ENCODE data around the gene DUSP5.

Gene DUSP5

GRCh38 chr10:110485541-110485940, 12.2 kb upstream of the DUSP5 start (continued):
- TF ChIP-seq, protein P1, sequence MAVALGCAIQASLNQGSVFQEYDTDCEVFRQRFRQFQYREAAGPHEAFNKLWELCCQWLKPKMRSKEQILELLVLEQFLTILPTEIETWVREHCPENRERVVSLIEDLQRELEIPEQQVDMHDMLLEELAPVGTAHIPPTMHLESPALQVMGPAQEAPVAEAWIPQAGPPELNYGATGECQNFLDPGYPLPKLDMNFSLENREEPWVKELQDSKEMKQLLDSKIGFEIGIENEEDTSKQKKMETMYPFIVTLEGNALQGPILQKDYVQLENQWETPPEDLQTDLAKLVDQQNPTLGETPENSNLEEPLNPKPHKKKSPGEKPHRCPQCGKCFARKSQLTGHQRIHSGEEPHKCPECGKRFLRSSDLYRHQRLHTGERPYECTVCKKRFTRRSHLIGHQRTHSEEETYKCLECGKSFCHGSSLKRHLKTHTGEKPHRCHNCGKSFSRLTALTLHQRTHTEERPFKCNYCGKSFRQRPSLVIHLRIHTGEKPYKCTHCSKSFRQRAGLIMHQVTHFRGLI (tag by site-specific recombination; IDR thresholded peaks at IDR 0.05): 0 out of 2 replicates have a peak, but pooled peaks have one; percentile 60

- ChIA-PET CTCF (interaction anchor here (0.5 to 1.1 kb wide), 3 partner anchors 12 to 163 kb away, joined by 3 to 5 read pairs (median 4); no protein-coding TSS in a partner anchor), POLR2A (interaction anchor here (0.7 to 0.9 kb wide), 2 partner anchors 10 to 459 kb away, joined by 3 to 4 read pairs; no protein-coding TSS in a partner anchor)
- no peaks in the 10 kb centered on the region for H3K9me3 ChIP-seq (ENCODE audit: control insufficient read depth, insufficient read depth, low read depth, low read length)
- no peaks in the 10 kb centered on the region for H3K36me3 ChIP-seq (ENCODE audit: control insufficient read depth in 2 of 2, insufficient read depth in 1 of 2, low read length in 2 of 2)
- no peak overlapping the region for H3K27ac ChIP-seq (ENCODE audit: extremely low read depth, low read depth, low read length)
- H3K4me3 ChIP-seq (ENCODE audit: low read depth, low read length): no peak overlapping the region
- peaks cover 16% of the 10 kb centered on the region for H3K4me1 ChIP-seq (ENCODE audit: control insufficient read depth, insufficient read depth, low read length)
- TF ChIP-seq EGR2 (tag by site-specific recombination; IDR thresholded peaks at IDR 0.05; ENCODE audit: low read depth) (no peak), SETDB1 (IDR thresholded peaks at IDR 0.05; ENCODE audit: insufficient read length, low read length) (no peak), ZNF280D (tag by site-specific recombination; IDR thresholded peaks at IDR 0.05) (no peak), ZNF23 (tag by site-specific recombination; IDR thresholded peaks at IDR 0.05; ENCODE audit: borderline replicate concordance) (no peak), ZBTB11 (tag by site-specific recombination; conservative IDR thresholded peaks at IDR 0.05; ENCODE audit: low read depth) (no peak), ZNF394 (tag by site-specific recombination; IDR thresholded peaks at IDR 0.05; ENCODE audit: borderline replicate concordance) (no peak), ZNF311 (tag by site-specific recombination; IDR thresholded peaks at IDR 0.05; ENCODE audit: borderline replicate concordance) (no peak), ZNF658 (tag by site-specific recombination; IDR thresholded peaks at IDR 0.05) (no peak), ZNF211 (tag by site-specific recombination; IDR thresholded peaks at IDR 0.05; ENCODE audit: low read depth) (no peak), ZNF274 (IDR thresholded peaks at IDR 0.05; ENCODE audit: low read length) (no peak), ZNF274 (tag by site-specific recombination; IDR thresholded peaks at IDR 0.05; ENCODE audit: borderline replicate concordance) (no peak), ZFHX2 (tag by site-specific recombination; conservative IDR thresholded peaks at IDR 0.05) (no peak), ZNF24 (tag by site-specific recombination; IDR thresholded peaks at IDR 0.05) (no peak), OSR2 (tag by site-specific recombination; IDR thresholded peaks at IDR 0.05) (no peak)
- TF ChIP-seq, protein P2, sequence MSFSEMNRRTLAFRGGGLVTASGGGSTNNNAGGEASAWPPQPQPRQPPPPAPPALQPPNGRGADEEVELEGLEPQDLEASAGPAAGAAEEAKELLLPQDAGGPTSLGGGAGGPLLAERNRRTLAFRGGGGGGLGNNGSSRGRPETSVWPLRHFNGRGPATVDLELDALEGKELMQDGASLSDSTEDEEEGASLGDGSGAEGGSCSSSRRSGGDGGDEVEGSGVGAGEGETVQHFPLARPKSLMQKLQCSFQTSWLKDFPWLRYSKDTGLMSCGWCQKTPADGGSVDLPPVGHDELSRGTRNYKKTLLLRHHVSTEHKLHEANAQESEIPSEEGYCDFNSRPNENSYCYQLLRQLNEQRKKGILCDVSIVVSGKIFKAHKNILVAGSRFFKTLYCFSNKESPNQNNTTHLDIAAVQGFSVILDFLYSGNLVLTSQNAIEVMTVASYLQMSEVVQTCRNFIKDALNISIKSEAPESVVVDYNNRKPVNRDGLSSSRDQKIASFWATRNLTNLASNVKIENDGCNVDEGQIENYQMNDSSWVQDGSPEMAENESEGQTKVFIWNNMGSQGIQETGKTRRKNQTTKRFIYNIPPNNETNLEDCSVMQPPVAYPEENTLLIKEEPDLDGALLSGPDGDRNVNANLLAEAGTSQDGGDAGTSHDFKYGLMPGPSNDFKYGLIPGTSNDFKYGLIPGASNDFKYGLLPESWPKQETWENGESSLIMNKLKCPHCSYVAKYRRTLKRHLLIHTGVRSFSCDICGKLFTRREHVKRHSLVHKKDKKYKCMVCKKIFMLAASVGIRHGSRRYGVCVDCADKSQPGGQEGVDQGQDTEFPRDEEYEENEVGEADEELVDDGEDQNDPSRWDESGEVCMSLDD (tag by site-specific recombination; IDR thresholded peaks at IDR 0.05): no peak
- TF ChIP-seq, protein P3, sequence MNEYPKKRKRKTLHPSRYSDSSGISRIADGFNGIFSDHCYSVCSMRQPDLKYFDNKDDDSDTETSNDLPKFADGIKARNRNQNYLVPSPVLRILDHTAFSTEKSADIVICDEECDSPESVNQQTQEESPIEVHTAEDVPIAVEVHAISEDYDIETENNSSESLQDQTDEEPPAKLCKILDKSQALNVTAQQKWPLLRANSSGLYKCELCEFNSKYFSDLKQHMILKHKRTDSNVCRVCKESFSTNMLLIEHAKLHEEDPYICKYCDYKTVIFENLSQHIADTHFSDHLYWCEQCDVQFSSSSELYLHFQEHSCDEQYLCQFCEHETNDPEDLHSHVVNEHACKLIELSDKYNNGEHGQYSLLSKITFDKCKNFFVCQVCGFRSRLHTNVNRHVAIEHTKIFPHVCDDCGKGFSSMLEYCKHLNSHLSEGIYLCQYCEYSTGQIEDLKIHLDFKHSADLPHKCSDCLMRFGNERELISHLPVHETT (tag by site-specific recombination; IDR thresholded peaks at IDR 0.05): no peak
- TF ChIP-seq, protein P4, sequence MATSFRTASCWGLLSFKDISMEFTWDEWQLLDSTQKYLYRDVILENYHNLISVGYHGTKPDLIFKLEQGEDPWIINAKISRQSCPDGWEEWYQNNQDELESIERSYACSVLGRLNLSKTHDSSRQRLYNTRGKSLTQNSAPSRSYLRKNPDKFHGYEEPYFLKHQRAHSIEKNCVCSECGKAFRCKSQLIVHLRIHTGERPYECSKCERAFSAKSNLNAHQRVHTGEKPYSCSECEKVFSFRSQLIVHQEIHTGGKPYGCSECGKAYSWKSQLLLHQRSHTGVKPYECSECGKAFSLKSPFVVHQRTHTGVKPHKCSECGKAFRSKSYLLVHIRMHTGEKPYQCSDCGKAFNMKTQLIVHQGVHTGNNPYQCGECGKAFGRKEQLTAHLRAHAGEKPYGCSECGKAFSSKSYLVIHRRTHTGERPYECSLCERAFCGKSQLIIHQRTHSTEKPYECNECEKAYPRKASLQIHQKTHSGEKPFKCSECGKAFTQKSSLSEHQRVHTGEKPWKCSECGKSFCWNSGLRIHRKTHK (tag by site-specific recombination; IDR thresholded peaks at IDR 0.05): no peak
- TF ChIP-seq, protein P5, sequence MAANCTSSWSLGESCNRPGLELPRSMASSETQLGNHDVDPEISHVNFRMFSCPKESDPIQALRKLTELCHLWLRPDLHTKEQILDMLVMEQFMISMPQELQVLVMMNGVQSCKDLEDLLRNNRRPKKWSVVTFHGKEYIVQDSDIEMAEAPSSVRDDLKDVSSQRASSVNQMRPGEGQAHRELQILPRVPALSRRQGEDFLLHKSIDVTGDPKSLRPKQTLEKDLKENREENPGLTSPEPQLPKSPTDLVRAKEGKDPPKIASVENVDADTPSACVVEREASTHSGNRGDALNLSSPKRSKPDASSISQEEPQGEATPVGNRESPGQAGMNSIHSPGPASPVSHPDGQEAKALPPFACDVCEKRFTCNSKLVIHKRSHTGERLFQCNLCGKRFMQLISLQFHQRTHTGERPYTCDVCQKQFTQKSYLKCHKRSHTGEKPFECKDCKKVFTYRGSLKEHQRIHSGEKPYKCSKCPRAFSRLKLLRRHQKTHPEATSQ (tag by site-specific recombination; IDR thresholded peaks at IDR 0.05): no peak
Measured at GRCh38 chr10:110486680-110487410, 10.9 kb upstream of the DUSP5 start.
